Measurements from ENCODE around the gene PFN3.
"Not testable (repeated sequence)": the region's sequence is repeated elsewhere in the genome, so short reads cannot be mapped to it uniquely, and the experiment has no call there.

PFN3 gene

GRCh38 chr5:177425196-177425800 is 24.8 kb upstream of the PFN3 start:
- DNase-seq: no peak

GRCh38 chr5:177423671-177424070 is 23.2 kb upstream of the PFN3 start:
- DNase-seq: no peak

GRCh38 chr5:177421062-177421798 is 20.8 kb upstream of the PFN3 start:
- no peak for DNase-seq

- not testable (repeated sequence) for DNase-seq
These were observed 20.0 kb upstream of the PFN3 start for GRCh38 chr5:177420472-177420871.

GRCh38 chr5:177419046-177419445 is 18.6 kb upstream of the PFN3 start:
- DNase-seq: no peak

- DNase-seq: not testable (repeated sequence)
These were observed 16.6 kb upstream of the PFN3 start for GRCh38 chr5:177417081-177417480.

- DNase-seq: no peak
These were observed 14.0 kb upstream of the PFN3 start for GRCh38 chr5:177414481-177414880.

GRCh38 chr5:177412603-177413233 is 12.3 kb upstream of the PFN3 start:
- DNase-seq: peak; percentile 58

- no peak for DNase-seq
These were observed 10.1 kb upstream of the PFN3 start for GRCh38 chr5:177410575-177410974.

GRCh38 chr5:177409043-177409801 is 8.8 kb upstream of the PFN3 start, which contains the start of gene F12:
Gene F12 (minus strand): TSS chr5:177409564. CDS start chr5:177409527, 37 bp downstream.
- DNase-seq: no peak

- DNase-seq: no peak
These were observed 5.3 kb upstream of the PFN3 start for GRCh38 chr5:177405805-177406204.

- no peak for DNase-seq
These were observed 4.9 kb upstream of the PFN3 start for GRCh38 chr5:177405312-177405711.

GRCh38 chr5:177404641-177405179 is 4.2 kb upstream of the PFN3 start:
- no peak for DNase-seq

GRCh38 chr5:177403792-177404640 is 3.6 kb upstream of the PFN3 start:
- DNase-seq: peak; percentile 83

- DNase-seq: peak; percentile 60
These were observed 2.8 kb upstream of the PFN3 start for GRCh38 chr5:177403102-177403791.

GRCh38 chr5:177402271-177403043 is 2.0 kb upstream of the PFN3 start:
- DNase-seq: peak; percentile 63

- no peak for DNase-seq
These were observed 2.5 kb downstream of the PFN3 start for GRCh38 chr5:177397875-177398390.

GRCh38 chr5:177396807-177397206 is 3.7 kb downstream of the PFN3 start:
- no peak for DNase-seq

GRCh38 chr5:177396078-177396477 is 4.4 kb downstream of the PFN3 start:
- no peak for DNase-seq

- DNase-seq: no peak
These were observed 6.5 kb downstream of the PFN3 start for GRCh38 chr5:177393990-177394389.

Measured in central memory CD4-positive, alpha-beta T cell (primary cell).